ENCODE data around the gene OVOL3. TPM values are rescaled to one million over a fixed set of nuclear protein-coding genes. Genes with fewer than 3 reads are reported as not detected.

Gene OVOL3
- total RNA-seq, 2 experiments from 2014 or later = not detected

GRCh38 chr19:36086326-36086725 is 24.6 kb upstream of the OVOL3 start:
- no peaks in the 10 kb centered on the region for H3K27me3 Mint-ChIP-seq (ENCODE audit: low read depth)
- intact Hi-C loops (cut with micrococcal nuclease) = no loop called here
- no peaks in the 10 kb centered on the region for H3K4me1 Mint-ChIP-seq (ENCODE audit: low read depth)
- no peaks in the 10 kb centered on the region for H3K9me3 Mint-ChIP-seq
- H3K36me3 Mint-ChIP-seq (ENCODE audit: low read depth) = peaks cover 63% of the 10 kb centered on the region
- no peak for DNase-seq
- no peak overlapping the region for H3K27ac Mint-ChIP-seq
- no peak overlapping the region for H3K4me3 Mint-ChIP-seq
- CTCF ChIA-PET = no interaction called here

- H3K4me3 Mint-ChIP-seq = no peak overlapping the region
- H3K36me3 Mint-ChIP-seq (ENCODE audit: low read depth) = peaks cover 48% of the 10 kb centered on the region
- CTCF ChIA-PET = no interaction called here
- no peaks in the 10 kb centered on the region for H3K27me3 Mint-ChIP-seq (ENCODE audit: low read depth)
- no peaks in the 10 kb centered on the region for H3K9me3 Mint-ChIP-seq
- H3K27ac Mint-ChIP-seq = no peak overlapping the region
- no peak for DNase-seq
- H3K4me1 Mint-ChIP-seq (ENCODE audit: low read depth) = peaks cover 12% of the 10 kb centered on the region
- intact Hi-C loops (cut with micrococcal nuclease) = no loop called here
Observed at GRCh38 chr19:36089847-36090246, 21.1 kb upstream of the OVOL3 start.

GRCh38 chr19:36090910-36091695 is 19.8 kb upstream of the OVOL3 start:
- CTCF ChIA-PET = no interaction called here
- peaks cover 12% of the 10 kb centered on the region for H3K4me1 Mint-ChIP-seq (ENCODE audit: low read depth)
- H3K27ac Mint-ChIP-seq = no peak overlapping the region
- peaks cover 42% of the 10 kb centered on the region for H3K36me3 Mint-ChIP-seq (ENCODE audit: low read depth)
- no peak overlapping the region for H3K4me3 Mint-ChIP-seq
- DNase-seq = no peak
- no peaks in the 10 kb centered on the region for H3K9me3 Mint-ChIP-seq
- intact Hi-C loops (cut with micrococcal nuclease) = no loop called here
- H3K27me3 Mint-ChIP-seq (ENCODE audit: low read depth) = no peaks in the 10 kb centered on the region

GRCh38 chr19:36092566-36092965 is 18.4 kb upstream of the OVOL3 start:
- intact Hi-C loops (cut with micrococcal nuclease) = no loop called here
- no peak overlapping the region for H3K27ac Mint-ChIP-seq
- peaks cover 41% of the 10 kb centered on the region for H3K36me3 Mint-ChIP-seq (ENCODE audit: low read depth)
- DNase-seq = no peak
- no peaks in the 10 kb centered on the region for H3K27me3 Mint-ChIP-seq (ENCODE audit: low read depth)
- peaks cover 12% of the 10 kb centered on the region for H3K4me1 Mint-ChIP-seq (ENCODE audit: low read depth)
- CTCF ChIA-PET = no interaction called here
- no peak overlapping the region for H3K4me3 Mint-ChIP-seq
- no peaks in the 10 kb centered on the region for H3K9me3 Mint-ChIP-seq

GRCh38 chr19:36093146-36093662 is 17.7 kb upstream of the OVOL3 start:
- H3K4me1 Mint-ChIP-seq (ENCODE audit: low read depth) = peaks cover 12% of the 10 kb centered on the region
- no peak overlapping the region for H3K4me3 Mint-ChIP-seq
- H3K9me3 Mint-ChIP-seq = no peaks in the 10 kb centered on the region
- H3K36me3 Mint-ChIP-seq (ENCODE audit: low read depth) = peaks cover 38% of the 10 kb centered on the region
- peak; percentile 19 for DNase-seq
- CTCF ChIA-PET = no interaction called here
- intact Hi-C loops (cut with micrococcal nuclease) = no loop called here
- H3K27ac Mint-ChIP-seq = peak overlapping the region; percentile 31
- no peaks in the 10 kb centered on the region for H3K27me3 Mint-ChIP-seq (ENCODE audit: low read depth)

- intact Hi-C loops (cut with micrococcal nuclease) = no loop called here
- CTCF ChIA-PET = no interaction called here
- peaks cover 39% of the 10 kb centered on the region for H3K36me3 Mint-ChIP-seq (ENCODE audit: low read depth)
- H3K9me3 Mint-ChIP-seq = no peaks in the 10 kb centered on the region
- no peak for DNase-seq
- no peak overlapping the region for H3K4me3 Mint-ChIP-seq
- no peaks in the 10 kb centered on the region for H3K27me3 Mint-ChIP-seq (ENCODE audit: low read depth)
- H3K27ac Mint-ChIP-seq = no peak overlapping the region
- H3K4me1 Mint-ChIP-seq (ENCODE audit: low read depth) = peaks cover 12% of the 10 kb centered on the region
Observed at GRCh38 chr19:36093687-36094086, 17.3 kb upstream of the OVOL3 start.

- intact Hi-C loops (cut with micrococcal nuclease) = no loop called here
- CTCF ChIA-PET = no interaction called here
- no peak overlapping the region for H3K27ac Mint-ChIP-seq
Observed at GRCh38 chr19:36097036-36097435, 13.9 kb upstream of the OVOL3 start.

GRCh38 chr19:36099166-36099785 is 11.7 kb upstream of the OVOL3 start:
- CTCF ChIA-PET = no interaction called here
- H3K9me3 Mint-ChIP-seq = no peaks in the 10 kb centered on the region
- intact Hi-C loops (cut with micrococcal nuclease) = no loop called here
- no peak overlapping the region for H3K4me3 Mint-ChIP-seq
- no peaks in the 10 kb centered on the region for H3K4me1 Mint-ChIP-seq (ENCODE audit: low read depth)
- peaks cover 17% of the 10 kb centered on the region for H3K36me3 Mint-ChIP-seq (ENCODE audit: low read depth)
- no peak for DNase-seq
- H3K27me3 Mint-ChIP-seq (ENCODE audit: low read depth) = no peaks in the 10 kb centered on the region
- H3K27ac Mint-ChIP-seq = no peak overlapping the region

More at GRCh38 chr19:36097036-36097435, 13.9 kb upstream of the OVOL3 start:
- peaks cover 12% of the 10 kb centered on the region for H3K4me1 Mint-ChIP-seq (ENCODE audit: low read depth)
- DNase-seq = no peak
- peaks cover 30% of the 10 kb centered on the region for H3K36me3 Mint-ChIP-seq (ENCODE audit: low read depth)
- H3K9me3 Mint-ChIP-seq = no peaks in the 10 kb centered on the region
- H3K27me3 Mint-ChIP-seq (ENCODE audit: low read depth) = no peaks in the 10 kb centered on the region
- H3K4me3 Mint-ChIP-seq = no peak overlapping the region

GRCh38 chr19:36100476-36100875 is 10.5 kb upstream of the OVOL3 start:
- Mint-ChIP-seq H3K4me1 (ENCODE audit: low read depth) (no peaks in the 10 kb centered on the region), H3K36me3 (ENCODE audit: low read depth) (peaks cover 17% of the 10 kb centered on the region), H3K27me3 (ENCODE audit: low read depth) (no peaks in the 10 kb centered on the region), H3K4me3 (no peak overlapping the region), H3K27ac (no peak overlapping the region), H3K9me3 (no peaks in the 10 kb centered on the region)
- DNase-seq = no peak
- intact Hi-C loops (cut with micrococcal nuclease) = no loop called here
- CTCF ChIA-PET = no interaction called here

GRCh38 chr19:36101550-36102327 is 9.2 kb upstream of the OVOL3 start:
- Mint-ChIP-seq H3K27me3 (ENCODE audit: low read depth) (no peaks in the 10 kb centered on the region), H3K27ac (no peak overlapping the region), H3K36me3 (ENCODE audit: low read depth) (peaks cover 22% of the 10 kb centered on the region), H3K4me1 (ENCODE audit: low read depth) (no peaks in the 10 kb centered on the region), H3K4me3 (no peak overlapping the region), H3K9me3 (no peaks in the 10 kb centered on the region)
- CTCF ChIA-PET = no interaction called here
- no peak for DNase-seq
- intact Hi-C loops (cut with micrococcal nuclease) = no loop called here

GRCh38 chr19:36103040-36103626 is 7.8 kb upstream of the OVOL3 start:
- DNase-seq = no peak
- H3K4me1 Mint-ChIP-seq (ENCODE audit: low read depth) = no peaks in the 10 kb centered on the region
- intact Hi-C loops (cut with micrococcal nuclease) = no loop called here

GRCh38 chr19:36103842-36104552 is 6.9 kb upstream of the OVOL3 start:
- CTCF ChIA-PET = interaction anchor here (0.6 kb wide), 1 partner anchor 23 kb away, joined by 3 read pairs; no protein-coding TSS in a partner anchor
- Mint-ChIP-seq H3K9me3 (no peaks in the 10 kb centered on the region), H3K36me3 (ENCODE audit: low read depth) (peaks cover 15% of the 10 kb centered on the region), H3K27me3 (ENCODE audit: low read depth) (no peaks in the 10 kb centered on the region), H3K4me1 (ENCODE audit: low read depth) (no peaks in the 10 kb centered on the region), H3K4me3 (no peak overlapping the region), H3K27ac (no peak overlapping the region)
- no peak for DNase-seq
- intact Hi-C loops (cut with micrococcal nuclease) = no loop called here

More at GRCh38 chr19:36103040-36103626, 7.8 kb upstream of the OVOL3 start:
- Mint-ChIP-seq H3K9me3 (no peaks in the 10 kb centered on the region), H3K27ac (no peak overlapping the region), H3K4me3 (no peak overlapping the region), H3K36me3 (ENCODE audit: low read depth) (peaks cover 19% of the 10 kb centered on the region), H3K27me3 (ENCODE audit: low read depth) (no peaks in the 10 kb centered on the region)
- CTCF ChIA-PET = interaction anchor here (0.6 kb wide), 1 partner anchor 23 kb away, joined by 3 read pairs; no protein-coding TSS in a partner anchor
